ENCODE results near the gene CGB7.

The CGB7 gene

GRCh38 chr19:49057636-49058234 is at the start of gene CGB7:
Gene CGB7, minus strand, starts transcription at chr19:49057749. Its CDS starts 2,374 bp downstream, at chr19:49055375.
- peak; percentile 79 for DNase-seq (ENCODE audit: low read depth)

GRCh38 chr19:49106648-49107135 is 49.1 kb upstream of the CGB7 start:
- DNase-seq (ENCODE audit: low read depth) = peak; percentile 58

DNA sequence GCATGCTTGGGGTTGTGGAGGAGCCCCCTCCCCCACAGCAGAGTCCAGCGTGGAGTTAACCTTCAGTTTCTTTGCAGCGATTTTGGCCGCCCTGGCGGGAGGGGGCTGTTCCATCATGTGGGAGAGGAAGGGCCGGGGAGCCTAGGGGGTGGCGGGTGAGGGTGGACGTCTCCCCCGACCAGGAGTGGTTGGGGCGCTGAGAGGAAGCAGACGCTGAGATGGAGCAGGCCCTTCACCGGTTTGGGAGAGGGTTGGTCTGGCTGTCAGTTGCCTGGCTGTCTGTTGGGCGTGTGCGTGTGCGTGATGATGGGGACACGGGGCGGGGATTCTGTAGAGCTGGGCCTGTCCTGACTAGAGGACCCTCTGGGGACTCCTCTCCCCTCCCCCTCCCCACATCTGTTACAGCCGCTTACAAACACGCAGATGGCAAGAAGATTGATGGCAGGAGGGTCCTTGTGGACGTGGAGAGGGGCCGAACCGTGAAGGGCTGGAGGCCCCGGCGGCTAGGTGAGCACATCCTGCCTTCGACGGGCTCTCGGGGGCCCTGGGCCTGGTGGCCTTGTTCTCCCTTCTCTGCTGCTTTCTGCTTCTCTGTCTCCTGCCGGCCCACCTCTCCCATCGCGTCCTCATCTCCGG is 46.8 kb upstream of the CGB7 start:
- DNase-seq (ENCODE audit: low read depth) = no peak

GRCh38 chr19:49103331-49104085 is 46.0 kb upstream of the CGB7 start:
- no peak for DNase-seq (ENCODE audit: low read depth)

DNA sequence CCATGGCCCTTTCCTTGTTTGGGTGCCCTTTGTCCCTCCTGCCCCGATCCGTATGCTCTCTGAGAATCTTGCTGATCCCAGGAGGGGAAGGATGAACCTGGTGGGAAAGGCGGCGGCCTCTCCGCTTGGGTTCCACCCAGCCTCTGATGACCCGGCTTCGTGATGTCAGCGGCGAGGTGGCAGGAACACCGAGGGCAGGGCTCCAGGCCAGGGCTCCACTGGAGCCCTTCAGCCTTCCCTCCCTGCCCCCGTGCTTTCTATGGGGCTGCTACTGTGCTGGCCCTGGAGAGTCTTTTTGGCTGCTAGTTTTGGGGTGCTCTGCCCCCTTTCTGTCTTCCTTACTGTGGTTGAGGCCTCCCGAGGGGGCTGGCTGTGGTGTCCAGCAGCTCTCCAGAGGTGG is 44.8 kb upstream of the CGB7 start:
- DNase-seq (ENCODE audit: low read depth) = no peak

- no peak for DNase-seq (ENCODE audit: low read depth)
These were observed 43.6 kb upstream of the CGB7 start for GRCh38 chr19:49101160-49101559.

- DNase-seq (ENCODE audit: low read depth) = no peak
These were observed 41.2 kb upstream of the CGB7 start for GRCh38 chr19:49098795-49099194.

- peak; percentile 83 for DNase-seq (ENCODE audit: low read depth)
These were observed 40.1 kb upstream of the CGB7 start for GRCh38 chr19:49097453-49098288.

DNA sequence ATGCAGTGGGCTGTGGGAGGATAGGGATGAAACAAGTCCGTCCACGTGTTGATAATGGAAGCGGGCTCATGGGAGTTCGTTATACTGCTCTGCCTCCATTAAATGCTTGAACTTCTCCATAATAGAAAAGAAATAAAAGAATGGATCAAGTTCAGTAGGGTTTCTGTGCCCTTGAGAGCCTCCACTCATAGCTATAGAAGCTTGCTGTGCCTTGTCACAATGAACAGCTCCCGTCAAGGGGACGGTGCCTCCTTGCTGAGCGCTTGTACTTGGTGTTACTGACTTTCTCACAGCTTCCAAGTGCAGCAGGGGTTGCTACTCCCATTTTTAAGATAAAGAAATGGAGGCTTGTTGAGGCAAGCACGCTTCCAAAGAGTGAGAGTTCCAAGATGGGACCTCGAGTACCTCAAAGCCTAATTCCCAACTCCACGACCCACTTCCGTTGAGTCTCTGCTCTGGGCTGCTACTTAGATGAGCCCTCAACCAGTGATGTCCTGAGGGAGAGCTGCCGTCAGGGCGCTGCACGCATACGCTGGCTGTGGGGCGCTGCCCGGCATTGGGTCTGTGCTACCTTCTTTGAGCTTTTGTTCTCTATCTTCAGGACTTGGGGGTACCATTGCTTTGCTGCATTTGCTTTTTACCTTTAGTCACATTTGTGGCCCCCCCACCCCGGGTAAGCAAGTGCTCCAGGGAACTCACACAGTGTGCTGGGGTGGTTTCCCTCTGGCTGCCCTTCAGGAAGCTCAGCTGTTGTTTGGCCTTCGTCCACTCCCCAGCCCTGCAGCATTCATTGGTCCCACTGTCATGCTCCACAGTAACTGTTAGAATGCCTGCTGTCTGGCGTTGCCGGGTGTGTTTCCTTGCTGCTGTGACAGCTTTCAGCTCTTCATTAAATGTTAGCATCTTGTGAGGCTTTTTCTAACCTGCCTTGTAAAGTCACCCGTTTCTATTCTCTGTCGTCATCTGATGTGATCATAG is 37.2 kb upstream of the CGB7 start:
- DNase-seq (ENCODE audit: low read depth) = no peak

- DNase-seq (ENCODE audit: low read depth) = no peak
These were observed 35.1 kb upstream of the CGB7 start for GRCh38 chr19:49092686-49093085.

DNA sequence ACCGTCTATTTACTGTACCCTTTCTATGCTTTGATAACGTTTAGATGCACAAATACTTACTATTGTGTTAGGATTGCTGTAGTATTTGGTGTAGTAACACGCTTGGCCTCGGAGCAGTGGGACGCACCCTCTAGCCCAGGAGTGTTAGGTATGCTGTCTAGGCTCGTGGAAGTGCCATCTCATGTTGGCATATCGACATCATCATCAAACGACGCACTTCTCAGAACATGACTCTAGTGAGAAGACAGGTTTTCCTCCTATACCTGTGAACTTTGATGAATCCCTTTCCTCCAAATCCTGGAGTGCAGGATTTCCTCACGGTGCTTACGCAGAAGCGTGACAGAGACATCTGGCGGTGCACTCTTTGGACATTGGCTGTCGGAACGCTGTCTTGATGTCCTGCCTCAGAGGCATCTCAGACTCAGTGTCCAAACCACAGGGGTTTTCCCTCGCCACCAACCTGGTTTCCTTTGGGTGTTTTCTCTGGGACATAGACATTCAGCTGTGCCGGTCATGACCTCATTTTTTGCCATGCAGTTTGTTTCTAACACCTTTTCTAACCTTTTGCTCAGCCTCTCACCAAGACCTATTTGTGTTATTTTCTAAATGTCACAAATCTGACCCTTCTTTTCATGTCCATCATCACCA is 34.0 kb upstream of the CGB7 start:
- DNase-seq (ENCODE audit: low read depth) = no peak

- no peak for DNase-seq (ENCODE audit: low read depth)
These were observed 28.7 kb upstream of the CGB7 start for GRCh38 chr19:49086296-49086695.

DNA sequence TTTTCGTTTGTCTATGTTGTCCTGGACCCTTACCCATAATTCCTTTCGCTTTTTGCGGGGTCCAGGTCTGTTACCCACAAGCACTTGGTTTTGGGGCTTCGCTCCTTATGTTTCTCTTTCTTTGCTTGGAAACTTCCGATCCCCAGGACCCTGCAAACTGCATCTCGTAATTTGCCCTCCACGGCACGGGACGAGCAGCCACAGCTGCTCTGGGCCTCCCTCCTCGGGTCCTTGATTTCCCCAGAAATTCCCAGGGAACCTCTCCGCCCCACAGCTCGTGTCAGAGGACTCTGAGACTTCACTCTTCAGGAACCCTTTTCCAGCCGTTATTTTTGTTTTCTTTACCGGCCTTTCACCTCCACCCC is 28.3 kb upstream of the CGB7 start:
- DNase-seq (ENCODE audit: low read depth) = no peak

GRCh38 chr19:49085020-49085867 is 27.7 kb upstream of the CGB7 start, which contains the start of gene SNRNP70:
Gene SNRNP70, plus strand, starts transcription at chr19:49085451. Its CDS starts 964 bp downstream, at chr19:49086415.
- DNase-seq (ENCODE audit: low read depth) = peak; percentile 99

GRCh38 chr19:49084206-49085019 is 26.9 kb upstream of the CGB7 start:
- no peak for DNase-seq (ENCODE audit: low read depth)

- no peak for DNase-seq (ENCODE audit: low read depth)
These were observed 23.7 kb upstream of the CGB7 start for GRCh38 chr19:49081273-49081672.

DNA sequence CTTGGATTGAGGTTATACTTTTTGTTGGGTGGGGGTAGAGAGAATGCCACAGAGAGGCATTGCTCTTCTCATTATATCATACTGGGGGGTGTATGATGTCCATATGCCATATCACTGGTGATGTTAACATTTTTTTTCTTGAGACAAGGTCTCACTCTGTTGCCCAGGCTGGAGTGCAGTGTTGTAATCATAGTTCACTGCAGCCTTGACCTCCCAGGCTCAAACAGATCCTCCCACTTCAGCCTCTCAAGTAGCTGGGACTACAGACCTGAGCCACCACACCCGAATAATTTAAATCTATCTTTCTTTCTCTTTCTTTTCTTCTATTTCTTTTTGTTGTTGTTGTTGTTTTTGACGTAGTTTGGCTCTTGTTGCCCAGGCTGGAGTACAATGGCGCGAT is 22.8 kb upstream of the CGB7 start:
- no peak for DNase-seq (ENCODE audit: low read depth)

DNA sequence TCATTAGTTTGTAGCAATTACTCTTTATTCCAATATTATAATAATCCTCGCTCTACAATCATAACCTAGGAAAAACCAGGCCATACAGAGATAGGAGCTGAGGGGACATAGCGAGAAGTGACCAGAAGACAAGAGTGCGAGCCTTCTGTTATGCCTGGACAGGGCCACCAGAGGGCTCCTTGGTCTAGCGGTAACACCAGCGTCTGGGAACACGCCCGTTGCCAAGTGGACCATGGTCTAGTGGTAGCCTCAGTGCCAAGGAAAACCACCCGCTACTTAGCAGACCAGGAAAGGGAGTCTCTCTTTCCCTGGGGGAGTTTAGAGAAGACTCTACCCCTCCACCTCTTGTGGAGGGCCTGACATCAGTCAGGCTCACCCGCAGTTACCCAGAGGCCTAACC is 17.3 kb upstream of the CGB7 start:
- peak; percentile 70 for DNase-seq (ENCODE audit: low read depth)
